Esophagus muscularis mucosa (tissue), 4 donors: ENCODE results near the gene ZBTB7B. TPM values are rescaled to one million over a fixed set of nuclear protein-coding genes. Genes with fewer than 3 reads are reported as not detected.

Source experiments
- DNase-seq: peaks from one replicate; pipeline ENCODE4 v3.0.0-alpha.2; 2017; ENCODE audit errors: extremely low spot score
- H3K27ac ChIP-seq, 4 donors: fragments of 200-600 bp; sonication (generic); replicated peaks in 1 of 4; 1 replicate in 3 of 4; 2 replicates in 1 of 4; pipeline ENCODE4 v1.5.1; 2016 to 2019; ENCODE audit warnings: mild to moderate bottlenecking in 1 of 4
- H3K27me3 ChIP-seq, 4 donors: fragments of 200-600 bp; sonication (generic); one replicate each; pipeline versions ENCODE4 v1.5.1 to v1.6.0; 2016 to 2019
- H3K36me3 ChIP-seq, 4 donors: fragments of 200-600 bp; sonication (generic); one replicate each; pipeline ENCODE4 v1.5.1; 2016 to 2019
- H3K4me1 ChIP-seq, 4 donors: fragments of 200-600 bp; sonication (generic); one replicate each; pipeline ENCODE4 v1.5.1; 2016 to 2019
- H3K4me3 ChIP-seq, 4 donors: fragments of 200-600 bp; sonication (generic); 1 replicate in 2 of 4; 2 replicates in 2 of 4; pipeline ENCODE4 v1.5.1; 2016 to 2019; ENCODE audit warnings: mild to moderate bottlenecking in 4 of 4, moderate library complexity in 1 of 4
- H3K9me3 ChIP-seq, 4 donors: fragments of 200-600 bp; sonication (generic); 1 replicate in 3 of 4; 2 replicates in 1 of 4; pipeline ENCODE4 v1.5.1; 2016 to 2019
- EP300 ChIP-seq: sonication (generic); formaldehyde crosslinking; IDR thresholded peaks from one replicate; pipeline ENCODE4 v1.6.1; 2017; ENCODE audit warnings: antibody characterized with exemption
- POLR2A ChIP-seq: fragments of 450-650 bp; IDR thresholded peaks from one replicate; pipeline ENCODE4 v1.6.1; 2017; ENCODE audit warnings: antibody characterized with exemption, moderate library complexity, mild to moderate bottlenecking, low read depth
- POLR2AphosphoS5 ChIP-seq, 2 donors: sonication (generic); formaldehyde crosslinking; IDR thresholded peaks; one replicate each; pipeline ENCODE4 v1.6.1; 2017; ENCODE audit warnings: antibody characterized with exemption in 2 of 2
- WGBS: methylation state at CpG from one replicate; pipeline ENCODE4 v1.1.5; 2018; 5-methylcytosine and 5-hydroxymethylcytosine counted together
- intact Hi-C: fragments of 100-400 bp; cut with DNase I; formaldehyde crosslinking; loops from one replicate; pipeline ENCODE4 v1.15.1; 2023
- total RNA-seq, 4 donors: library from RNA; depleted of rRNA; stranded (reverse); fragments of >200 nt; gene quantifications; one replicate each; pipeline versions ENCODE4 v1.1.0 to v1.2.1, GENCODE V29; 2016
- TF ChIP-seq, protein P1 (sequence below), 3 experiments: fragments of 200-600 bp in 2 of 3; fragments of 450-650 bp in 1 of 3; sonication (generic) in 2 of 3; IDR thresholded peaks; one replicate each; pipeline ENCODE4 v1.5.1; 2017 to 2019; ENCODE audit warnings: antibody characterized with exemption in 3 of 3, mild to moderate bottlenecking in 2 of 3, moderate library complexity in 1 of 3

Gene ZBTB7B
- total RNA-seq, 4 donors from 2014 or later, result 50.0 to 68.9 (median 55.8) TPM

DNA sequence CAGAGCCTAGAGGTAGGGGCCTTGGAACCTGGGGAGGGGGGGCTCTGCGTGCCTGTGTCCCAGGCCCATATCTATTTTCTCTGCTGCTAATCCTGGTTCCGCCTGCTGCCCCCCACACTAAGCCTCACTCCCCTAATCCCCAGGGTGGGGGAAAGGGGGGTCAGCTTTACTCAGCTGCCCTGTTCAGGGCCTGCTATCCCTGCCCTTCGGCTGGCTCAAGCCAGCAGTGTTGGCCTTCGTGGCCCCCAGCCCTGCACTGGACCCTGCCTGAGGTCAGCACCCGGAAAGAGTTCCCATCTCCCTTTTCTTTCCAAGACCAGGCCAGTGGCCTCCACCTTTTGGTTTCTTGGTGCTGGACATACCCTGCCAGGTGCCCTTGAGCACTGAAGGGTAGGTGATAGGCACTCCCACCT, 8.4 kb downstream of the ZBTB7B start:
- Histone ChIP-seq H3K27ac (peak overlapping the region; percentile 56 to 74 (median 62)), H3K36me3 (peaks cover 9 to 34% (median 28%) of the 10 kb centered on the region in 4 donors), H3K27me3 (no peaks in the 10 kb centered on the region), H3K4me3 (no peak overlapping the region), H3K4me1 (peaks cover 55 to 86% (median 72%) of the 10 kb centered on the region in 4 donors), H3K9me3 (no peaks in the 10 kb centered on the region)
- 83% methylated on average over 4 of the region's 5 CpGs for WGBS
- no peak for DNase-seq
- intact Hi-C loops, result no loop called here
- TF ChIP-seq POLR2A (no peak), EP300 (no peak), POLR2AphosphoS5 (IDR thresholded peaks at IDR 0.05) (no peak)
- TF ChIP-seq, protein P1, sequence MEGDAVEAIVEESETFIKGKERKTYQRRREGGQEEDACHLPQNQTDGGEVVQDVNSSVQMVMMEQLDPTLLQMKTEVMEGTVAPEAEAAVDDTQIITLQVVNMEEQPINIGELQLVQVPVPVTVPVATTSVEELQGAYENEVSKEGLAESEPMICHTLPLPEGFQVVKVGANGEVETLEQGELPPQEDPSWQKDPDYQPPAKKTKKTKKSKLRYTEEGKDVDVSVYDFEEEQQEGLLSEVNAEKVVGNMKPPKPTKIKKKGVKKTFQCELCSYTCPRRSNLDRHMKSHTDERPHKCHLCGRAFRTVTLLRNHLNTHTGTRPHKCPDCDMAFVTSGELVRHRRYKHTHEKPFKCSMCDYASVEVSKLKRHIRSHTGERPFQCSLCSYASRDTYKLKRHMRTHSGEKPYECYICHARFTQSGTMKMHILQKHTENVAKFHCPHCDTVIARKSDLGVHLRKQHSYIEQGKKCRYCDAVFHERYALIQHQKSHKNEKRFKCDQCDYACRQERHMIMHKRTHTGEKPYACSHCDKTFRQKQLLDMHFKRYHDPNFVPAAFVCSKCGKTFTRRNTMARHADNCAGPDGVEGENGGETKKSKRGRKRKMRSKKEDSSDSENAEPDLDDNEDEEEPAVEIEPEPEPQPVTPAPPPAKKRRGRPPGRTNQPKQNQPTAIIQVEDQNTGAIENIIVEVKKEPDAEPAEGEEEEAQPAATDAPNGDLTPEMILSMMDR (IDR thresholded peaks at IDR 0.05), result no peak

DNA sequence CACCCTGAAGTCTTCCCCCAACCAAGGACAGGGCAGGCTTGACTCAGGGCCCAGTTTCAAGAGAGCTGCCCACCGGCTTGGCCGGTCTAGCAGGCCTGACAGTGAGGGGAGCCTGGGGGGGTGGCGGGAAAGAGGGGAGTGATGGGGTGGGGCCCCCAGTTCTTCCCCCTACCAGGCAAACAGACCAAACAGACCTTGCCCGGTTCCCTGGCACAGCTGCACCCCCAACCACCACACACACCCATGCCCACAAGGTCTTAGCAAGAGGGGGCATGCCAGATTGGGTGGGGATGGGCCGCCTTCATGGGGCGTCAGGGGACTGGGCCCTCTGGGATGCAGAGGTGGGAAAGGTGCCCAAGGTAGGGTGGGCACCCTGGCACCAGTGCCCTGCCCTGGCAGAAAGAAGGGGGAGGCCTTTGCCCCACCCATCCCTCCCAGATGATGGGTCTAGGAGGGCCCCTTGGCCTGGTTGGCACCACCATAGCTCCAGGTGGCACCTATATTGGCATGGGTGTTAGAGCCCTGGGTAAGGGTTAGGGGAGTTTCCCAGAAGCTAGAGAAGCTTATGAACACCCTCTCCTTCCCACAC, 8.9 kb downstream of the ZBTB7B start:
- Histone ChIP-seq H3K9me3 (no peaks in the 10 kb centered on the region), H3K4me1 (peaks cover 50 to 85% (median 70%) of the 10 kb centered on the region in 4 donors), H3K4me3 (no peak overlapping the region), H3K36me3 (peaks cover 9 to 39% (median 31%) of the 10 kb centered on the region in 4 donors), H3K27me3 (no peaks in the 10 kb centered on the region), H3K27ac (peak overlapping the region; percentile 56 to 74 (median 62))
- DNase-seq, result no peak
- intact Hi-C loops, result no loop called here
- WGBS, result 66% methylated on average over 3 of the region's 6 CpGs
- TF ChIP-seq POLR2A (no peak), EP300 (no peak), POLR2AphosphoS5 (IDR thresholded peaks at IDR 0.05) (no peak)
- TF ChIP-seq, protein P1 (IDR thresholded peaks at IDR 0.05), result no peak

DNA sequence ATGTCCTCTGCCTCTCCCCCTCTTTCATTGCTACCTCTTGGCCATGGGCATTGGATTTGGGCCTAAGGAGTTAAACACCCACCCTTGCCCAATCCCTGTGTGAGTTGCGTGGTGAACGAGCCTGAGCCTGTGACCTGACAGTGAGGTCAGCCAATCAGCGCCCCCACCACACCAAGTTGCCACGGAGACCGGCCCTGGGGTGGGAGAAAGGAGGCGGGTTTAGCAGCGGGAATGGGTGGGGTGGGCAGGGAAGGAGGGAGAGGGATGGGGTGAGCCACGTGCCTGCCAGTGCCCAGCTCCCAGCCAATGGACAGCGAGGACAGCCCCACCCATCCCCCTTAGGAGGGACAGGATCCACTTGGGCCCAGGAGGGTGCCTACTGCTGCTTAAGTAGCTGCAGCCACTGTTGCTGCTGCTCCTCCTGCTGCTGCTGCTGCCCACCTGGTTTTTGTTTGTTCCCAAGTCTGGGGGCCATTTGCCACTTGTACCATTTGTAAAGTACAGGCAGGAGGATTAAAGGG, 9.5 kb downstream of the ZBTB7B start:
- intact Hi-C loops, result no loop called here

DNA sequence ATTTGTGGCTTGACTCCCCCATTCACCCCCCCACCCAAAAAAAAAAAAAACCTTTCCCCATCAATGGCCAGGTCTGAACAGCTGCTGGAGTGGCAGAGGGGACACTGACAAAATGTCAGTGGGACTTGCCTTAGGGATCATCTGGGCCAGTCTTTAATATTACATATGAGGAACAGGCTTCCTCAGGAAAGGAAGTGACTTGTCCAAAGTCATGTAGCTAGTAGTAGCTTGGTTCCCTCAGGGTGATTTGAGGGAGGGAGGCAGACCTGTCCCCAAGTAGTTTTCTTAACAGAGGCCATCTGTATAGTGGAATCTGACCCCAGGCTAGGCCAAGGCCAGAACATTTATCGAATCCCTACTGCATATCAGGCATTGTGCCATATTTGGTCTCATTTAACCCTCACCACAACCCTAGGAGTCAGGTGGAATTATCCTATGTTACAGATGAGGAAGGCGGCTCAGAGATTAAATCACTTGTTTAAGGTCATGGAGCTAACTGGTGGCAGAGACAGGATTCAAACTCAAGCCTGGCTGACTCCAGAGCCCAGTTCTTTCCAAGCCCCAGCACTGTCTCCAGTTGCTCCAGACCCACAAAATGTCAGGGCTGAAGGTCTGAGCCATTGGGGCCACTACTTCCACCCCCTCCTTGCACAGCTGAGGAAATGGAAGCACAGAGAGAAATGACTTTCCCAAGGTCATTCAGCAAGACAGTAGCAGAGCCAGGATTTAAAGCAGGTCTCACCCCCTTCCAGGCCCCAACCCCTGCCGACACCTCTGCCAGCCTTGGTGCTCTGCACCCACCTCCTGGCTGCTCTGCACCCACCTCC, 10.4 kb downstream of the ZBTB7B start:
- Histone ChIP-seq H3K27ac (peak overlapping the region; percentile 56 to 74 (median 62)), H3K27me3 (no peaks in the 10 kb centered on the region), H3K36me3 (peaks cover 9 to 39% (median 32%) of the 10 kb centered on the region in 4 donors), H3K4me3 (no peak overlapping the region), H3K4me1 (peaks cover 49 to 85% (median 70%) of the 10 kb centered on the region in 4 donors), H3K9me3 (no peaks in the 10 kb centered on the region)
- intact Hi-C loops, result no loop called here
- TF ChIP-seq, protein P1 (IDR thresholded peaks at IDR 0.05), result no peak
- no peak for TF ChIP-seq POLR2AphosphoS5 (IDR thresholded peaks at IDR 0.05)
- TF ChIP-seq POLR2A, result no peak
- TF ChIP-seq EP300, result no peak
- 79% methylated on average over 2 of the region's 3 CpGs for whole genome bisulfite sequencing
- DNase-seq, result no peak

More for the DNA sequence above, 9.5 kb downstream of the ZBTB7B start:
- Histone ChIP-seq H3K9me3 (no peaks in the 10 kb centered on the region), H3K36me3 (peaks cover 9 to 39% (median 32%) of the 10 kb centered on the region in 4 donors), H3K4me3 (no peak overlapping the region), H3K4me1 (peaks cover 50 to 85% (median 70%) of the 10 kb centered on the region in 4 donors), H3K27me3 (no peaks in the 10 kb centered on the region), H3K27ac (peak overlapping the region; percentile 56 to 74 (median 62))
- TF ChIP-seq, protein P1 (IDR thresholded peaks at IDR 0.05), result no peak
- TF ChIP-seq POLR2A (no peak), POLR2AphosphoS5 (IDR thresholded peaks at IDR 0.05) (peak; percentile 6 to 13)
- peak; percentile 96 for DNase-seq
- 23% methylated on average over 7 of the region's 9 CpGs for WGBS
